Endothelial cell of umbilical vein (primary cell): ENCODE data around the gene FMC1.

ENCODE experiments used
- CTCF ChIP-seq, 2 donors: IDR thresholded peaks; 1 replicate in 1 of 2; 2 replicates in 1 of 2; pipeline ENCODE4 v1.5.1; 2011; ENCODE audit warnings: low read length in 2 of 2, mild to moderate bottlenecking in 2 of 2, moderate library complexity in 2 of 2, control low read depth in 1 of 2, inconsistent platforms in 1 of 2, low read depth in 1 of 2; ENCODE audit not compliant: insufficient read depth in 1 of 2; ENCODE audit errors: extremely low read depth in 1 of 2
- EZH2 ChIP-seq: IDR thresholded peaks from 2 replicates; pipeline ENCODE4 v1.6.1; 2012; ENCODE audit warnings: borderline replicate concordance, low read depth, mild to moderate bottlenecking, moderate library complexity, low read length, inconsistent platforms; ENCODE audit not compliant: severe bottlenecking
- FOS ChIP-seq: IDR thresholded peaks from 2 replicates; pipeline ENCODE4 v1.6.1; 2011; ENCODE audit warnings: mild to moderate bottlenecking, low read length, moderate library complexity, borderline replicate concordance; ENCODE audit not compliant: insufficient read depth
- GATA2 ChIP-seq: IDR thresholded peaks from 2 replicates; pipeline ENCODE4 v1.7.0; 2011; ENCODE audit warnings: low read depth, mild to moderate bottlenecking, moderate library complexity, mixed read lengths, low read length; ENCODE audit not compliant: insufficient read length, insufficient read depth
- JUN ChIP-seq: IDR thresholded peaks from 2 replicates; pipeline ENCODE4 v1.6.1; 2011; ENCODE audit warnings: borderline replicate concordance, low read depth; ENCODE audit not compliant: insufficient read length, insufficient read depth
- MYC ChIP-seq: IDR thresholded peaks from one replicate; pipeline ENCODE4 v1.6.1; 2011; ENCODE audit warnings: mild to moderate bottlenecking, low read depth, low read length
- POLR2A ChIP-seq: IDR thresholded peaks from 2 replicates; pipeline ENCODE4 v1.6.1; 2012; ENCODE audit warnings: low read depth, mild to moderate bottlenecking, control low read depth, low read length
- POLR2AphosphoS5 ChIP-seq: IDR thresholded peaks from 2 replicates; pipeline ENCODE4 v1.6.1; 2012; ENCODE audit warnings: low read depth, mild to moderate bottlenecking, control low read depth, low read length, moderate library complexity; ENCODE audit not compliant: insufficient read depth
- TF ChIP-seq, protein P1 (sequence below): IDR thresholded peaks from 2 replicates; pipeline ENCODE4 v1.6.1; 2011; ENCODE audit not compliant: insufficient read depth, insufficient read length

GRCh38 chr7:139351027-139351426 is 9.9 kb downstream of the FMC1 start:
- TF ChIP-seq POLR2A (no peak), EZH2 (no peak), CTCF (IDR thresholded peaks at IDR 0.05; ENCODE audit: extremely low read depth in 1 of 2, insufficient read depth in 1 of 2, low read depth in 1 of 2, low read length in 2 of 2) (no peak), POLR2AphosphoS5 (no peak), JUN (no peak), GATA2 (no peak), FOS (no peak), MYC (no peak)
- TF ChIP-seq, protein P1, sequence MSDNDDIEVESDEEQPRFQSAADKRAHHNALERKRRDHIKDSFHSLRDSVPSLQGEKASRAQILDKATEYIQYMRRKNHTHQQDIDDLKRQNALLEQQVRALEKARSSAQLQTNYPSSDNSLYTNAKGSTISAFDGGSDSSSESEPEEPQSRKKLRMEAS, result no peak
